HG03095 (cell line): ENCODE data around the gene APOO.
"Not testable (repeated sequence)": the region's sequence is repeated elsewhere in the genome, so short reads cannot be mapped to it uniquely, and the experiment has no call there.

Experiments
- ATAC-seq: cut with Tn5 transposase; IDR thresholded peaks from one replicate; pipeline ENCODE4 v1.9.1; 2021; ENCODE audit warnings: moderate library complexity; ENCODE audit not compliant: unreplicated experiment

Gene APOO

DNA sequence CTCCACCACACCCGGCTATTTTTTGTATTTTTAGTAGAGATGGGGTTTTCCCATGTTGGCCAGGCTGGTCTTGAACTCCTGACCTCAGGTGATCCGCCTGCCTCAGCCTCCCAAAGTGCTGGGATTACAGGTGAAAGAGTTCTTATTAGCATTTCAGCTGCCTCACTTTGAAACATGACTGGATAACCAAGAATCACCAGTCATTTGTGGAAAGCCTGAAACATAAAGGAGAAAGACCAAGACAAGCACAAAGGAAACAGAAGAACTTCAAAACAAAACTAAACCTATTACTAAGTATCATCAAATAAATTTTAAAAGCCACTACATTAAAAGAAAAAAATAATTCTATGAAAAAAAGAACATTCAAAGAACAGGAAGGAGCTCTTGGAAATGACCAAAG is 45.8 kb downstream of the APOO start:
- ATAC-seq, result not testable (repeated sequence)

DNA sequence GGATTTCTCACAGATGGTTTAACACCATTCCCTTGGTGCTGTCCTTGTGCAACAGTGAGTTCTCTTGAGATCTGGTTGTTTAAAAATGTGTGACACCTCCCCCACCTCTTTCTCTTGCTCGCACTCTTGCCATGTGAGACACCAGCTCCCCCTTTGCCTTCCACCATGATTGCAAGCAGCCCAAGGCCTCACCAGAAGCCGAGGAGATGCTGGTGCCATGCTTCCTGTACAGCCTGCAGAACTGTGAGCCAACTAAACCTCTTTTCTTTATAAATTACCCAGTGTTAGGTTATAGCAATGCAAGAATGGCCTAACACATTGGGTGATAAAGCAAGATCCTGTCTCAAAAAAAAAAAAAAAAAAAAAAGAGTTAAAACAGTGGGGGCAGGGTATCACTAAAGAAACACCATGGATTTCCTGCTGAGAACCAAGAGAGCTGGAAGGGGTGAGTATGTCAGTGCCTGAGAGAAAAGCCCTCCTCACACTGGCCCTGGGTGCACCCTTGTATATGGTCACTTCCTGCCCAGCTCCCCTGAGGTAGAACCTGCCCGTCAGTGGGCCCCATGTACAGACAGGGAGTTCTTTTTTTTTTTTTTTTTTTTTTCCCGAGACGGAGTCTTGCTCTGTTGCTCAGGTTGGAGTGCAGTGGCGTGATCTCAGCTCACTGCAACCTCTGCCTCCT is 46.4 kb downstream of the APOO start:
- peak; percentile 78 for ATAC-seq

DNA sequence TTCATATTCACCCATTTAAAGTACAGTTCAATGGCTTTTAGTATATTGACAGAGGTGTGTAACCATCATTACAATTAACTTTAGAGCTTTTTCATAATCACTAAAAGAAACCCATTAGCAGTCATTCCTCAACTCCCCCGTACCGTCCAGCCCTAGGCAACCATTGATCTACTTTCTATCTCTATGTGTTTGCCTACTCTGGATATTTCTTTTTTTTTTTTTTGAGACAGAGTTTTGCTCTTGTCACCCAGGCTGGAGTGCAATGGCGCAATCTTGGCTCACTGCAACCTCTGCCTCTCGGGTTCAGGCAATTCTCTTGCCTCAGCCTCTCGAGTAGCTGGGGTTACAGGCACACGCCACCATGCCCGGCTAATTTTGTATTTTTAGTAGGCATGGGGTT is 48.5 kb downstream of the APOO start:
- ATAC-seq, result not testable (repeated sequence)

DNA sequence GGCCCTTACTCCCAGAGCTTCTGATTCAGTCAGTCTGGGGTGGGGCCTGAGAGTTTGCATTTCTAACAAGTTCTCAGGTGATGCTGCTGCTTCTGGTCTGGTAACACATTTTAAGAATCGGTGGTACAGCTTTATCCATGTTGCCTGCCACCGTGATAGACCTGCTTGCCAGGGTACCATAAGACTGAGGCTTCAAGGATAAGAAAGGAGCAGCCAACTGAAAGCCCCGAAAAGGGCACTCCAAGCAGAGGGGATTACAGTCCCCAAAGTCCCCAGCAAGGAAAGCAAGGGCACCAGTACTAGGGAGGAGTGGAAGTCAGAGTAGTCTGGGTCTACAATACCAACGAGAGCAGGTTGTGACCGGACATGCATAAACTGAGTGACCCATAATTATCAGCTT is 49.8 kb downstream of the APOO start:
- no peak for ATAC-seq

DNA sequence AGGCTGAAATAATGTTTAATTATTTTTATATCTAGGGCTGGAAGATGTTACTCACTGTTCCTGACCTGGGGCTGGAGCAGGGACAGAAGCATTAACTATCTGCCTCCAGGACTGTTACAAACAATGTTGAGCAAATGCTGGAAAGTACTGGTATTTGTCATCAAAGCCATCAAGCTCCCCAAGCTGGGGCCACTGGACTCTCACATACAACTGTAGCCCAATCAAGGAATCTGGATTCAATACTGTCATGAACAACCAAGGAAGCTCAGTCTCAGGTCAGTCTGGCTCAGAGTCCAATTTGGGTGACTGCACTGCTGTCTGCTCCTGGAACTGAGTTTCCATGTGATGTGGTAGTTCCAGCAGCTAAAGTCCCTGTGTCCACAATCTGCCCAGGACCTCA is 50.4 kb downstream of the APOO start:
- no peak for ATAC-seq

DNA sequence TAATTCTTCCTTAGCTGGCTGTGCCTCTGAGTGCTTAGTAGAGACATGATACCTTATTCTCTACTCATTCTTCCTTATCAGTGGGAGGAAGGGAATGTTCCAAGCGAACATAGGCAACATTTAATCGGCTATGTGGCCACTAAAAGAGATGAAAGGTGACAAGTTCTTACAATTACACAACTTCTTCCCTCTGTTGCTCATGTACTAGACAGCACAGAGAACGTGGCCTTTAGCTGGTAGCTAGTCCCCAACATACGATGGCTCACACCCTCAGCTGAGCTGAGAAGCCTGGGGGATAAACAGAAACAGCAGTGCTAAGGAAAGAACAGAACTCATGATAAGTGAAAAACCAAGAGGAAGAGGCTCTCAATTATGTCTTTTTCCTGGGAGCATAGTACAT is 52.2 kb downstream of the APOO start:
- ATAC-seq, result no peak

DNA sequence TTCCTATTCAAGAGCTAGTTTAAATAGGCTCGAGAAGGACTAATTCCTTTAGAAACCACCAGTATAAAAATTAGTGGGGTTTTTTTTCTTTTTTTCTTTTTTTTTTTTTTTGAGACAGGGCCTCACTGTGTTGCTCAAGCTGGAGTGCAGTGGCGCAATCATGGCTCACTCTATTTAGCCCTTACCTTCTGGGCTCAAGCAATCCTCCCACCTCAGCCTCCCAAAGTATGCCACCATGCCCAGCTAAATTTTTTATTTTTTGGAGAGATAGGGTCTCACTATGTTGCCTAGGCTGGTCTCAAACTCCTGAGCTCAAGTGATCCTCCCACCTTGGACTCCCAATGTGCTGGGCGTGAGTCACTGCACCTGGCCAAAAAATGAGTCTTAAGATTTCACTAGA is 52.8 kb downstream of the APOO start:
- no peak for ATAC-seq

DNA sequence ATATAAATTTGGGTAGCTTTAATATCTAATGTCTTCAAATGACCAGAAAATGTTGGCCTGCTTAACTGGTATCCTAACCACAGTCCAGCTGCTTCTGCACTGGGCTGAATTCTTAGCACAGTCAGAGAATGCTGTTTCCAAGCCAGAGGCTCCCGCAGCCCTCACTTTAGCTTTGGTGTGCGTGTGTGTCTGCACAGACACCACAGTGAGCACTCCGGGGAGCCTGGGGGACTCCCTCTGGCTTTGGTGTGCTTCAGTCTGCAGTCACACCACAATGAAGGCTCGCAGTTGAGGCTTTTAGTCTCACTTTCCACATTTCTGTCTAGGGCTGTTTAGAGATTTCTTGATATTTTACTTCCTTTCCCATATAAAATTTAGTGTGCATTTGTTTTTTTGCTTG is 53.6 kb downstream of the APOO start:
- no peak for ATAC-seq

DNA sequence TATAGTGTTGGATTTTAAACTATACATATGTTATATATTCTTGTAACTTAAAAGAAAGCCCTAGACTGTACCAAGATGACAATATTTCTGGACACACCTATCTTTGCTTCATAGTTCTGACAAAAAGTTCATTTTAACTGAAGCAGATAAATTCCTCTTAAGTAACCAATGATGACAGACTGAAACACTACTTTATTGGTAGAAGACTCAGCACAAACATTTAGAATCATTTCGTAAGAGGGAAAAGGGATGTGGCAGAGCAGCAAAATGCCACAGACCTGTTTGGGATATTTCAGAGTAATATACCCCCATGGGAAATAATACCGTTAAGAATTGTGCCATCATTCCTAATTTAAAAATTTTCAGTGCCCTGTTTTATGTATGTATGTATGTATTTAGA is 56.2 kb downstream of the APOO start:
- no peak for ATAC-seq

DNA sequence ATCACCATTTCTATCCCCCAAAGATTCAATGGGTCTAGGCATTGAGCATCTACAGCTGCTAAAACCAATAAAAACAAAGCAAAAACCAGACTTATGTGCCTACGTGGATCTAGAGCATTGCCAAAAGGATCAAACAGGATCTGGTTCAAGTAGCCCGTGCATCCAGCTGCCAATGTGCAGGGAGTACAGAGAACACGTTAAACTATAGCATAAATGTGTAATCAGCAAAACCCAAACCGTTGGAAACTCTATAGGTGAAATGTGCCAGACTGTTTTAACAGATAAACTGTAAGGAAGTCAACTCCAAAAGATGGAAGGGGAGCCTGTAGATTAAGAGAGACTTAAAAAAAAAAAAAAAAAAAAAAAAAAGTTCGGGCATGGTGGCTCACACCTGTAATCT is 58.5 kb downstream of the APOO start:
- no peak for ATAC-seq

DNA sequence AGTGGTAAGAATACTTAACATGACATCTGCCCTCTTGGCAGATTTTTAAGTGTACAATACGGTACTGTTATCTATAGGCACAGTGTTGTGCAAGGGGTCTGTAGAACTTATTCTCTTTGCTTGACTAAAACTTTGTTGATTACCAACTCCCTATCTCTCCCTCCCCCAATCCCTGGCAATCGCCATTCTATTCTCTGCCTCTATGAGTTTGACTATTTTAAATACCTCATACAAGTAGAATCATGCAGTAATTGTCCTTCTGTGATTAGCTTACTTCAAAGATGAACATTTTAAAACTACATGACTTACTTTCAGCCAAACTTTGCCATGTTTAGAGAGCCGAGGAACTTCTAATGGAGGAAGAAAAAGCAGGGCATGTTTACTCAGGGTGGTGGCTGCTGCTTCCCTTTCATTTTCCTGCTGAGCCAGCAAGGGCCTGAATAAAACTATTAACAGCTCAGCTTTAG is 62.4 kb downstream of the APOO start:
- no peak for ATAC-seq

DNA sequence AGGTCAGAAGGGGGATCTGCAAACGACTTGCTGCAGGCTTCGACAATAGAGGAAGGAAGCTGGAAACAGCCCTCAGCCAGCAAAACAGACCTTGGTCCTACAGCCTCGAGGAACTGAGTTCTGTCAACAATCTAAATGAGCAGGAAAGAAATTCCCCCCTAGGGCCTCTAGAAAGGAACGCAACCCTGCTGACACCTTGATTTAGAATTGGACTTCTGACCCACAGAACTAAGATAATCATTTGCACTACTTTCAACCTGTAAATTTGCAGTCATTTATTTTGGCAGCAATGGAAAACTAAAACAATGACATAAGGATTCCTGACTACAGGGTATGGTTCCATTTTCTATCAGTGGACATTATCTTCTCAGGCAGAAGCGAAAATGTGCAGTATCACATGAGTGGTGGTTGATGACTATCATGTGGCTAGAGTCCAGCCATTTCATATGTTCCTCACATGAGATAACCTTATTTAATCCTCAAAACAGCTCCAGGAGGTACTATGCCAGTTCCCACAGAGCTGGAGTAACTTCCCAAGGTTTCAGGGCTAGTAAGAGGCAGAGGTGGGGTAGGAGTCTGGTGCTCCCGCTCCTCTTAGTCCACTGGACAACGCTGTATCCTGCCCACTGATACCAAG is 63.1 kb downstream of the APOO start:
- ATAC-seq, result no peak

DNA sequence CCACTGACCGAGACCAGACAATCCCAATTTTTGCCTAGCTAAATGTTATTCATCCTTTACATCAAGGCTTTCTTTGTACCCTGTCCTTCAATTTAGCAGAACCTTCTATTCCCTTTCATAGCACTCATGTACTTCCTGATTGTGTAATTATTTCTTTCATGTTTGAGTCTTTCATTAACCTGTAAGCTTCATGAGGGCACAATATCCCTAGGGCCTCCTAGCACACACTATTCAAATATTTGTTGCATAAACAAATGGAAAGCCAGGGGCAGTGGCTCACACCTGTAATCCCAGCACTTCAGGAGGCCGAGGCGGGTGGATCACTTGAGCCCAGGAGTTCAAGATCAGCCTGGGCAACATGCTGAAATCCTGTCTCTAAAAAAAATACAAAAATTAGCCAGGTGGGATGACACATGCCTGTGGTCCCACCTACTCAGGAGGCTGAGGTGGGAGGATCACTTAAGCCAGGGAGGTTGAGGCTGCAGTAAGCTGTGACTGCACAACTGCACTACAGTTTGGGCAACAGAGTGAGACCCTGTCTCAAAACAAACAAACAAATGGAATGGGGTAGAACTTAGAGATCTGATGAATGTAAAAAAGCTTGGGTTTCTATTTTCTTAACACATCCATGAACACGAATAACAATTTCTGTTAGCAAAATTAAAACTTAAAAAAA is 65.8 kb downstream of the APOO start:
- no peak for ATAC-seq

DNA sequence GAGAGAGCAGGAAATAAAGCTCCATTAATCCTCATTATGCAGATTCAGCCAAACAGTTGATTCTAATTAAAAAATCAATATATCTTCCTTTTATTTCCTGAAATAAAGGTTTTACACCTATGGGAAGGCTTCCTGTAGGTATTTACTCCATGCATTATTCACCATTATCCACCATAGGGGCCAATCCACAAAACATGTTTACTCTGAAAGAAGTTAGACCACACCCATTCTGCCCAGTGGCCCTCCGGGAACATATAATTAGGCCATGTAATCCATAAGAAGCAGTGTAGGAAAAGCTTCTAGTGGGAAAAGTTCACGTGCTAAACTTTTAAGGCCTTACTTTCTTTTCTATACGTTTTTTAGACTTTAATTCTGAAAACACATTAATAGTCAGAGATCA is 67.1 kb downstream of the APOO start:
- ATAC-seq, result no peak

DNA sequence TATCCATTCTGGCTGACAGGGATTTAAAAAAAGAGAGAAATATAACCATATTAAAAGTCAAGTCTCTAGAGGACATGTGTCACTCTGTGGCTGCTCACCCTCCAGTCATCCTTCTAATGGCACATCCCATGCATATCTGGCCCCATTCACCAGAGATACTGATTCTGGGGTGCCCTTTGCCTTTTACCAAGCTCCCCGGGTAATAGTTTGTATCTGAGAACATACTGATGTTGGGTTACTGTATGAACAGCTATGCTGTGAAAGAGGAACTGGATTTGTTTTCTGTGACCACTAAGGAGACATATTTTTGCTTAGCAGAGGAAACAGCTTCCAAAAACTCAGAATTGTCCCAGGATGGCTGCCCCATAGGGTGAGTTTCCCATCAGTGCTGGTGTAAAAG is 68.8 kb downstream of the APOO start:
- no peak for ATAC-seq

DNA sequence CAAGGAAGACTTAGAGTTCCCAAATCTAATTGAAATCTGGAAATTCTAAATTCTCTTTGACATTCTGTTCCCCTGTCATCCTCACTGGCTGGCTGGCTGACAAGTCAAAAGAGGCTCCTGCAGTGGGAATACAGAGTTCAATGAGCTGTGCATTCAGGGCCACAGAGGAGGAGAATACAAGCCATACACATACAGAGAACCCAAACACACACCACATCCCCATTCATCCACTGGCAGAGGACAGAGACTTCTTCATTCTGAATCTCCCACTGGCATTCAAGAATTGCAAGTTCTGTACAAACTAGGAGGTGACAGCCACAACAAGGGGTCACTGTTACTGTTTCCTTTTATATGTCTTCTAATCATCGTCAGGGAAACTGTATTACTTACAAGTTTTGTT is 75.0 kb downstream of the APOO start:
- no peak for ATAC-seq

DNA sequence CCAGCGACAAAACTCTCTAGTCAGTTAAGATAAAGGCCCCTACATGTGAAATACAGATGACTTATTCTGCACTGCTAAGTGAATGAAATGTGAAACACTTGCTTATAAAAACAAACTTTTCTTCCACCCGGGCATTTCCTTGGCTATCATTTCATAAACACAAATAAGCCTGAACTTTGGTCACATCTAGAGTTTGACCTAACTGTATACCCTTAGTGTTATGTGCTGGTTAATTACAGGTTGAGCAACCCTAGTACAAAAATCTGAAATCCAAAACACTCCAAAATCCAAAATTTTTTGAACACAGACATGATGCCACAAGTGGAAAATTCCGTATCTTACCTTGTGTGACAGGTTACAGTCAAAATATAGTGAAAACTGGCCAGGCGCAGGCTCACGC is 78.9 kb downstream of the APOO start:
- no peak for ATAC-seq

DNA sequence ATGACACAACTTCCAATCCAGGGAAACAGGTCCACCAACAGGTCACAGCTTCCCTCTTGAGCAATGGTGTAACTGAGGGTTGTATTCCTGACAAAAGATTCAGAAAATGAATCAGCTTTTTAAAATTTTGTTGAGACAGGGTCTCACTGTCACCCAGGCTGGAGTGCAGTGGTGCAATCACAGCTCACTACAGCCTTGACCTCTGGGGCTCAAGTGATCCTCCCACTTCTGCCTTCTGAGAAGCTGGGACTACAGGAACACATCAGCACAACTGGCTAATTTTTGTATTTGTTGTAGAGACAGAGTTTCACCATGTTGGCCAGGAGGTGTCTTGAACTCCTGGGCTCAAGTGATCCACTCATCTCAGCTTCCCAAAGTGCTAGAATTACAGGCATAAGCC is 81.1 kb downstream of the APOO start:
- no peak for ATAC-seq

DNA sequence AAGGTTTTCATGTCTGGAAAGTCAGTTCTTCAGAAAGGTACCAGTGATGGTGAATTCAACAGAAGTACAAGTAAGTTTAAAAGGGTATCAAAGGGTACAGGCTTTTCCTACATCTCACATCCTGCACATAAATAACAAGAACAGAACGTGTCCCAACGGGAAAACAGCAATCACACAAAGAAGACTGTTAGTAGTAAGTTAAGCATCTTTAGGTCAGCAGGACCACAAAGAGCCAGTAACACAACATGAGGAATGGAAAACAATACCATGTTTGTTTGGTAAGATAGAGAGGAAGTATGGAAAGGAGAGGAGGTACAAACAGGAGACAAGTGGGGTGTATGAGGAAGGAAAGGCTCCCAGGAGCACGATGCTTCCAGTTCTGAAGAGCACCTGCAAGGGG is 81.5 kb downstream of the APOO start:
- no peak for ATAC-seq

DNA sequence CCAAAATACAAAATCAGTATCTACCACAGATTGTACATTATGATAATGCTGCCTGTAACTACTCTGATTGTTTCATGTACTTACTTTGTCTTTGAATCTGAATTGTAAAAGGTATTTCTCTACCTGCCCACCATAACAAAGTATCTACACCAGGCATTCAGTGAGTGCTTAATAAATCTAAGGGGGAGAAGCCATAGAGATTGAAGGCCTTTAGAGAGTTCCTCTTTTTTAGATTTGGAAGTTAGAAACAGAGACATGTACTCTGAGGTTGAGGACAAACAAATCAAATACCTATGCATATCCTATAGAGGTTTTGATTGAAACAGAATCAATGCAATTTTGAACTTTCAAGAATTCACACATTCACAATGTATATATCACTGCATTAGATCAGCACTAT is 82.1 kb downstream of the APOO start:
- no peak for ATAC-seq

DNA sequence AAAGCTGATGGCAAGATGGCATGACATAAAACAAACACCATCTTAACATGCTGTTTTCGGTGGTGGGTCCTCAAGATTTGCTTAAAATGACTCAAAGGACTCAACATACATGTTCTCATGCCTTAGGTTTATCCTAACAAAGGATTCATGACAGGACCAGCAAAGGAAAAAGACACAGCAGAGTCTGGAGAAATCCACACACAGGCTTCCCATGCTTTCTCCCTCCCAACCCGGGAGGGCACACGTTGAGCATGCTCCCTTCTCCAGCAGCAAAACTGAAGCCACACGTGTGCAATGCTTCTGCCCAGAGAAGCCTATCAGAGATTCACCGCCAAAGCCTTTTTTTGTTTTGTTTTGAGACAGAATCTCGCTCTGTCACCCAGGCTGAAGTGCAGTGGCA is 84.9 kb downstream of the APOO start:
- no peak for ATAC-seq

DNA sequence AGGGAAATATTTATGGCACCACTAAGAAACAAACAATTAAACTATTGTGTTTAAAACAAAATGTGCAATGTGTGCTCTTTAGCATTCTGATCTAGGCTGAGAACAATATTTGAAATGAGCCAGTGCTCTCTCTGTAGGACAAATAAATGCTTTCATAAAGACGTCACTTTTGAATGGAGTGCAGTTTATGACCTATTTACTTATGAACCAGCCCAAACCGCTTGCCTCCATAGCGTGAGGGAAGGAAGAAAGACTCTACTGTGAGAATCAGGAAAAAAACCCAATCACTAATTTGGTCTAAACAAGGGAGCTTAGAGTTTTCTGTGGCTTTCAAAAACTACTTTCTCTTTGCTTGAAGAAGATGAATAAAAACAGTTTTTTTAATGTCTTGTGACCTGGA is 85.3 kb downstream of the APOO start:
- ATAC-seq, result no peak
